IPS-NIHi7 (cell line): ENCODE measurements around the gene MSH4.
"Not testable (repeated sequence)": the region's sequence is repeated elsewhere in the genome, so short reads cannot be mapped to it uniquely, and the experiment has no call there.

Experiments
- DNase-seq: peaks from one replicate; pipeline ENCODE4 v3.0.0; 2012; ENCODE audit warnings: mixed read lengths; ENCODE audit errors: extremely low spot score

MSH4 gene

GRCh38 chr1:75796376-75797272 is at the start of gene MSH4:
Gene MSH4 (plus strand): TSS chr1:75796882. CDS start chr1:75796986, 104 bp downstream.
- DNase-seq: peak; percentile 10

- not testable (repeated sequence) for DNase-seq
Measured at GRCh38 chr1:75757210-75757609, 39.5 kb upstream of the MSH4 start.

- DNase-seq: not testable (repeated sequence)
Measured at GRCh38 chr1:75758543-75758942, 38.1 kb upstream of the MSH4 start.

- DNase-seq: no peak
Measured at GRCh38 chr1:75764057-75764655, 32.5 kb upstream of the MSH4 start.

- DNase-seq: no peak
Measured at GRCh38 chr1:75765697-75766355, 30.9 kb upstream of the MSH4 start.

GRCh38 chr1:75768016-75768415 is 28.7 kb upstream of the MSH4 start:
- DNase-seq: no peak

GRCh38 chr1:75770761-75771160 is 25.9 kb upstream of the MSH4 start:
- DNase-seq: no peak

- no peak for DNase-seq
Measured at GRCh38 chr1:75771978-75772377, 24.7 kb upstream of the MSH4 start.

- DNase-seq: not testable (repeated sequence)
Measured at GRCh38 chr1:75777812-75778211, 18.9 kb upstream of the MSH4 start.

GRCh38 chr1:75778694-75779093 is 18.0 kb upstream of the MSH4 start:
- not testable (repeated sequence) for DNase-seq

GRCh38 chr1:75780183-75780582 is 16.5 kb upstream of the MSH4 start:
- not testable (repeated sequence) for DNase-seq

- not testable (repeated sequence) for DNase-seq
Measured at GRCh38 chr1:75783920-75784319, 12.8 kb upstream of the MSH4 start.

GRCh38 chr1:75785320-75785982 is 11.2 kb upstream of the MSH4 start:
- DNase-seq: no peak

GRCh38 chr1:75785983-75786853 is 10.5 kb upstream of the MSH4 start, which contains the start of gene RABGGTB:
Gene RABGGTB (plus strand): TSS chr1:75786256. CDS start chr1:75786272, 16 bp downstream.
- peak; percentile 98 for DNase-seq

- DNase-seq: no peak
Measured at GRCh38 chr1:75786901-75787493, 9.7 kb upstream of the MSH4 start.

- no peak for DNase-seq
Measured at GRCh38 chr1:75787524-75787923, 9.2 kb upstream of the MSH4 start.

- no peak for DNase-seq
Measured at GRCh38 chr1:75789988-75790387, 6.7 kb upstream of the MSH4 start.

GRCh38 chr1:75791022-75791421 is 5.7 kb upstream of the MSH4 start:
- no peak for DNase-seq

- no peak for DNase-seq
Measured at GRCh38 chr1:75792091-75792490, 4.6 kb upstream of the MSH4 start.

GRCh38 chr1:75794382-75794781 is 2.3 kb upstream of the MSH4 start:
- DNase-seq: no peak
